Fibroblast of villous mesenchyme (primary cell): Measurements from ENCODE around the gene DHRS7B. TPM values are rescaled to one million over a fixed set of nuclear protein-coding genes. Genes with fewer than 3 reads are reported as not detected.
A peak's percentile ranks its signal among the peaks of the same experiment; 100 is the strongest.

Source experiments
- DNase-seq: peaks from one replicate; pipeline ENCODE4 v3.0.0-alpha.2; 2010; ENCODE audit warnings: low read depth
- H3K4me3 ChIP-seq: 2 replicates; pipeline ENCODE4 v1.5.1; 2011; ENCODE audit warnings: low read depth, mild to moderate bottlenecking, low read length
- CTCF ChIP-seq: IDR thresholded peaks from 2 replicates; pipeline ENCODE4 v1.5.1; 2012; ENCODE audit warnings: low read depth, mild to moderate bottlenecking, low read length; ENCODE audit not compliant: insufficient read depth
- total RNA-seq: library from RNA; depleted of rRNA; stranded (reverse); fragments of >200 nt; gene quantifications from 2 replicates; pipeline ENCODE4 v1.2.3, GENCODE V29; 2012

DHRS7B gene
- total RNA-seq, 1 donor, result 15.1 TPM

DNA sequence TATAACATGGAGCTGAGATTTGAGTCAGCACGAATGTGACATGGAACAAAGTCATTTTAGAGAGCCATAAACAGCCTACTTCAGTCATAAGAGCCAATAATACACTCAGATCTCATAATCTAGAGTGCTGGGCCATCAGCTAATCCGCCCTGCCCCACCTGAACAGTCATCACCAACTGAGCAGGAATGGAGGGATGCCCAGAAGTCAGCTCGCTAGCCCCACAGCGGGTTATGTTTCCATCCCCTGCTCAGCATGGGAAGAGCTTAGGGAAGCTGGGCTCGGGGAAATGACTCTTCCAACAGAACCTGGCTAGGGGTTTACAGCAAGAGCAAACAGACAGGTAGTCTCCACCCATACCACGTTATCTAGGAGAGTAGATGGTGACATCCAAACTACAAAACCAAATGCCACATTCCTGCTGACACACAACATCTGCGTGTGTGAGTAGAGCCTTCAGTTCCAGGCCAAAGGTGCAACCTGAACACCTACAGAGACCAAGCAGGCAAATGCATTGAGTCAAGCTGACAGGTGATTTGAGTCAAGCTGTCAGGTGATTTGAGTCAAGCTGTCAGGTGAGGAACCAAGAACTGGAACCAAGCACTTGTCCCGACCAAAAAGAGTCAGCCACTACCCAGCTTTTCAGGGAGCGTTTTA is 85.2 kb downstream of the DHRS7B start:
- no peak for DNase-seq
- H3K4me3 ChIP-seq, result no peak overlapping the region

DNA sequence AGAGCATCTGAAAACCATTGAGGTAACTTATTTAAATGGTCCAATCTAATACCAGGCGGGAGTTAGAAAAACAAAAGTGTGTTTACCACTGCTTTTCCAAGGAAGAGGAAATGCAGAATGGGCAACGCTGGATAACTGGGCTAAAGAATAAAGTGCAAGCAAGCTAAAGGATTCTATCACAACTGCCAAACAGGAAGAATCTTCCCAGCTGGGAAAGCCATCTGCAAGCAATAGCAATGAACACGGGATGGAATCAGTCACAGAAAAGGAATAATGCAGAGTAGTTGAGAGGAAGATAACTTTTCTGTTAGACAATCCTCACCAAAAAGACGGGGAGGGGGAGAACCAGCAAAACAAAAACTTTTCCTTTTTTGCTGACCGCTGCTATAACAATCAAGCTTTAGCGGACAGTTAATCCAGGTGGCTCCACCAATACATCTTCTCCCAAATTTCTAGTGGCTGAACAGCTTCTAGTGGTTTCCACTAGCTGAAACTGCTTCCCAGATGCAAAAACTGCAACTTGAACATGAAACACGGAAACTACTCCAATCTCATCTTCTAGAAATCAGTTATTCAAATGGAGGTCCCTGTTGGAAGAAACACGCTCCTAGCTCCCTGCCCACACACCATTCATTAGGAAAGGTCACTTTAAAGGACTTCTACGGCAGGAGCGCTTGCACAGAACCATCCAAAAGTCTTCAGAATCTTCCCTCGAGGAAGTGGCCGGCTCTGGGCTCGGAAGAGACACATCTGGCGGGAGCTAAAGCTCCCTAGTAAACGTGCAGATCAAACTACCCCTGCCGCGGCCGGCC is 86.3 kb downstream of the DHRS7B start:
- peak overlapping the region; percentile 95 for H3K4me3 ChIP-seq
- TF ChIP-seq CTCF, result no peak
- no peak for DNase-seq

More for the DNA sequence above, 85.2 kb downstream of the DHRS7B start:
- TF ChIP-seq CTCF, result no peak

DNA sequence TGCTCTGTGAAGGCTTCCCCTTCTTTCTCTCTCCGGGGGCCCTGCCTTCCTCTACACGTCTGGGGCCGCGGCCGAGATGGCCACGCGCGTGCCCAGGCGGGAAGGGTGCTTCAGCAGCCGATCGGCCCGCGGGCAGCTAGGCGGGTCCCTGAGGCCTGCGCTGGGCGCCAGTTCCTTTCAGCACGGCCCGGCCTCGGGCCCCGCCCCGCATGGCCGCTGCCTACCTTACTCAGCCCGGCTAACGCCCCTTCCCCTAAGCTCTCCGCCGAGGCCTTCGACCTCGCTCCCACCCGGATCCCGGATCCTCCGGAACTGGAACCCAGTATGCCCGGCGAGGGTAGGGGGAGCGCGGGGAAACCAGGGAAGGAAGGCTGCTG is 86.9 kb downstream of the DHRS7B start:
- TF ChIP-seq CTCF, result no peak
- peak overlapping the region; percentile 95 for H3K4me3 ChIP-seq
- peak; percentile 52 for DNase-seq

DNA sequence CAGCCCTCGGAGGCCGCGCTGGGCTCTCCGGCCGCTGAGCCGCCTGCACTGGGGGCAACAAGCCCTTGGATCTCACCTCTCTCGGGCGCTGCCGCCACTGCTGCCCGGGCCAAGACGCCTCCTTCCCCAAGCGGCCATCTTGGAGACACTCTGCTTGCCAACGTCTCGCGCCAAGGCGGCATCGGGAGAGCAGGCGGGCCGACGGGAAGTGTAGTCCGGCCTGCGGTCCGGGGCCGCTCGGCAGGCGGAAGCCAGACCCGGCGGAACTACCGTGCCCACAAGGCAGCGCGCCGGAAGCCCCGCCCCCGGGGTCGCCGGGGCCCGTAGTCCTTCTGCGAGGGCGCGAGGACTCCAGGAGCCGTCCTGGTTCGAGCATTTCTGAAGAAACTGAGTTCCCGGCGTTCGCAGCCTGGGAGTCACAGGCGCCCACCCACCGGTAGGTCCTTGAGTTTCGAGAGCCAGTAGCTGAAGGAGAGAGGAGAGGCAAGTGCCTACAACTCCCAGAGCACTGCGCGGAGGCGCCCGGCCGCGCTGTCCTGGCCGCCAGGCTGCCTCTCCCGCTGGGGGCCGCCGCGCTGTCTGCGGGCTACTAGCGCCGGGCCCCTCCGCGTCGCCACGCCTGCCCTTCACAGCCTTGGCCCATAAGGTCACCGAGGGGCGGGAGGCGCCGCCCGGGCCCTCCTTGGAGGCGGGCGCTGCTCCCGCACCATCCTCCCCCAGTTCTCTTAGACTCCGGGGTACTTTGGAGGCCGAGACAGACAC is 87.4 kb downstream of the DHRS7B start, which contains the start of gene TMEM11:
TSS of gene TMEM11 (minus strand) at position 147 of the 762 bp plus-strand sequence. CDS start at position 138, 9 bp downstream.
- peak within 1 kb of the TSS; percentile 95 for H3K4me3 ChIP-seq
- DNase-seq, result peak; percentile 96
- no peak for TF ChIP-seq CTCF

DNA sequence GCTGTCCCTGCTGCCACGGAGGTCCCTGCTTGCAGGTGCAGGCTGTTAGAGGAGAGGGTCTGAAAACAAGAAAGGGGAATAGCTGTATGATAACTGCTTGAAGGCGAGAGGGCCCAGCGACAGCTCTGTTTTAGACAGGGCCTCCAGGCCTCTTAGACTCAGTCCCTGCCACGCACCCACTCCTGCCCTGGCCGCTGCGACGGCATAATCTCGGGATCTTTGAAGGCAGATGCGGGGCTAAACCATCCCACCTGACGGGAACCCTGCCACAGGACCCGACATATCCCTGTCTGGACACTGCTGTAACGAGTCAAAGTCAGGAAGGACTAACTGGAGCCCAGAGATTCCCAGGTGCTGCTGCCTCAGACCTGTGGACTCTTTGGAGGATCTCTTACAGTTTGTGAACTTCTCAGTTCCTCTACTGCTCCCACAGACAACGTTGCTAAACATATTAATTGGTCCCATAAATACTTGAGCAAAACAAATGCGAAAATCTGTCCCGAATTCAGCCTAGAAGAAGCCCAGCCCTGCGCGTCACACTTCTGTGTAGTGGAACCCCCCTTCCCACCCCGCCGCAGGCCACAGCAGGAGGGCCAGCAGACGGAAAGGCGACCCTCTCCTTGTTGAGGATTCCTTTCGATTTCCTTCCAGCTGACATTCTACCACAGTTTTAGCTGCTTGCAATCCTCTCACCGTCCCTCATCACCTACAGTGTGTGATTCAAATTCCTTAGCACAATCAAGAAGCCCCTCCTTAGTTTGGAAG is 88.2 kb downstream of the DHRS7B start:
- peak; percentile 54 for DNase-seq
- no peak for TF ChIP-seq CTCF
- H3K4me3 ChIP-seq, result peak overlapping the region; percentile 95

- no peak overlapping the region for H3K4me3 ChIP-seq
- peak; percentile 88 for DNase-seq
- no peak for TF ChIP-seq CTCF
These were observed 89.2 kb downstream of the DHRS7B start for GRCh38 chr17:21215935-21216334.
